ENCODE measurements around the gene SPATA6. TPM values are rescaled to one million over a fixed set of nuclear protein-coding genes. Genes with fewer than 3 reads are reported as not detected.

Gene SPATA6
- total and polyA plus RNA-seq, 2 donors (not counting 1 experiment from before 2014, with no cell fraction given): 1.9 to 6.7 TPM

GRCh38 chr1:48396208-48396607, 75.8 kb downstream of the SPATA6 start:
- H3K4me1 ChIP-seq (ENCODE audit: control insufficient read depth in 2 of 2, insufficient read depth in 2 of 2, low read length in 2 of 2): no peaks in the 10 kb centered on the region
- ATAC-seq (ENCODE audit: low read depth) (no peak), DNase-seq (no peak)
- H3K9ac ChIP-seq (ENCODE audit: low read length): no peak overlapping the region
- CTCF ChIA-PET: no interaction called here
- no peaks in the 10 kb centered on the region for H3K27me3 Mint-ChIP-seq
- no peaks in the 10 kb centered on the region for H3K79me2 ChIP-seq (ENCODE audit: control insufficient read depth, insufficient read depth, low read length)
- H3K4me3 Mint-ChIP-seq: no peak overlapping the region
- no peak overlapping the region for H3K4me3 ChIP-seq (ENCODE audit: control extremely low read depth in 1 of 5, extremely low read depth in 1 of 5, insufficient read depth in 1 of 5, low read depth in 2 of 5, low read length in 4 of 5)
- no peaks in the 10 kb centered on the region for H3K27me3 ChIP-seq (replicated peaks in 1 of 4; ENCODE audit: control extremely low read depth in 1 of 4, control insufficient read depth in 3 of 4, insufficient read depth in 4 of 4, low read length in 3 of 4)
- H3K36me3 ChIP-seq (replicated peaks in 1 of 2; ENCODE audit: control extremely low read depth in 1 of 2, control insufficient read depth in 1 of 2, extremely low read depth in 1 of 2, insufficient read depth in 2 of 2, low read length in 1 of 2): no peaks in the 10 kb centered on the region
- no peak overlapping the region for H3K27ac ChIP-seq (ENCODE audit: low read length in 2 of 2)
- intact Hi-C loops (cut with micrococcal nuclease): no loop called here
- H3K27ac Mint-ChIP-seq: no peak overlapping the region
- H2AFZ ChIP-seq (ENCODE audit: insufficient read depth, low read depth, low read length, poor library complexity, severe bottlenecking): no peak overlapping the region
- no peaks in the 10 kb centered on the region for H3K4me1 Mint-ChIP-seq
- H3K9me3 ChIP-seq (ENCODE audit: control extremely low read depth in 1 of 3, control insufficient read depth in 2 of 3, insufficient read depth in 1 of 3, low read length in 2 of 3): no peaks in the 10 kb centered on the region
- POLR2A ChIA-PET: no interaction called here
- no peaks in the 10 kb centered on the region for H4K20me1 ChIP-seq (ENCODE audit: control insufficient read depth, insufficient read depth, low read length, poor library complexity, severe bottlenecking)
- no peak overlapping the region for H3K4me2 ChIP-seq (replicated peaks; ENCODE audit: low read depth, low read length, poor library complexity, severe bottlenecking)
- no peaks in the 10 kb centered on the region for H3K9me3 Mint-ChIP-seq (ENCODE audit: insufficient read depth)
- no peak for TF ChIP-seq EZH2 (IDR thresholded peaks at IDR 0.05; ENCODE audit: borderline replicate concordance, insufficient read depth, low read depth, low read length, poor library complexity, severe bottlenecking)
- TF ChIP-seq, protein P1, sequence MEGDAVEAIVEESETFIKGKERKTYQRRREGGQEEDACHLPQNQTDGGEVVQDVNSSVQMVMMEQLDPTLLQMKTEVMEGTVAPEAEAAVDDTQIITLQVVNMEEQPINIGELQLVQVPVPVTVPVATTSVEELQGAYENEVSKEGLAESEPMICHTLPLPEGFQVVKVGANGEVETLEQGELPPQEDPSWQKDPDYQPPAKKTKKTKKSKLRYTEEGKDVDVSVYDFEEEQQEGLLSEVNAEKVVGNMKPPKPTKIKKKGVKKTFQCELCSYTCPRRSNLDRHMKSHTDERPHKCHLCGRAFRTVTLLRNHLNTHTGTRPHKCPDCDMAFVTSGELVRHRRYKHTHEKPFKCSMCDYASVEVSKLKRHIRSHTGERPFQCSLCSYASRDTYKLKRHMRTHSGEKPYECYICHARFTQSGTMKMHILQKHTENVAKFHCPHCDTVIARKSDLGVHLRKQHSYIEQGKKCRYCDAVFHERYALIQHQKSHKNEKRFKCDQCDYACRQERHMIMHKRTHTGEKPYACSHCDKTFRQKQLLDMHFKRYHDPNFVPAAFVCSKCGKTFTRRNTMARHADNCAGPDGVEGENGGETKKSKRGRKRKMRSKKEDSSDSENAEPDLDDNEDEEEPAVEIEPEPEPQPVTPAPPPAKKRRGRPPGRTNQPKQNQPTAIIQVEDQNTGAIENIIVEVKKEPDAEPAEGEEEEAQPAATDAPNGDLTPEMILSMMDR (IDR thresholded peaks at IDR 0.05): no peak
- no CpG with 5 or more reads among the region's 2 CpGs for WGBS (ENCODE audit: insufficient coverage)

GRCh38 chr1:48391926-48392325, 80.1 kb downstream of the SPATA6 start:
- Histone ChIP-seq H2AFZ (ENCODE audit: insufficient read depth, low read depth, low read length, poor library complexity, severe bottlenecking) (no peak overlapping the region), H3K4me1 (ENCODE audit: control insufficient read depth in 2 of 2, insufficient read depth in 2 of 2, low read length in 2 of 2) (no peaks in the 10 kb centered on the region), H3K9me3 (ENCODE audit: control extremely low read depth in 1 of 3, control insufficient read depth in 2 of 3, insufficient read depth in 1 of 3, low read length in 2 of 3) (peaks cover 0 to 7% (median 0%) of the 10 kb centered on the region in 3 donors), H4K20me1 (ENCODE audit: control insufficient read depth, insufficient read depth, low read length, poor library complexity, severe bottlenecking) (no peaks in the 10 kb centered on the region), H3K9ac (ENCODE audit: low read length) (no peak overlapping the region), H3K4me2 (replicated peaks; ENCODE audit: low read depth, low read length, poor library complexity, severe bottlenecking) (no peak overlapping the region), H3K4me3 (ENCODE audit: control extremely low read depth in 1 of 5, extremely low read depth in 1 of 5, insufficient read depth in 1 of 5, low read depth in 2 of 5, low read length in 4 of 5) (no peak overlapping the region), H3K79me2 (ENCODE audit: control insufficient read depth, insufficient read depth, low read length) (no peaks in the 10 kb centered on the region), H3K27ac (ENCODE audit: low read length in 2 of 2) (no peak overlapping the region), H3K36me3 (replicated peaks in 1 of 2; ENCODE audit: control extremely low read depth in 1 of 2, control insufficient read depth in 1 of 2, extremely low read depth in 1 of 2, insufficient read depth in 2 of 2, low read length in 1 of 2) (no peaks in the 10 kb centered on the region), H3K27me3 (replicated peaks in 1 of 4; ENCODE audit: control extremely low read depth in 1 of 4, control insufficient read depth in 3 of 4, insufficient read depth in 4 of 4, low read length in 3 of 4) (no peaks in the 10 kb centered on the region)
- DNase-seq: no peak
- TF ChIP-seq EZH2 (IDR thresholded peaks at IDR 0.05; ENCODE audit: borderline replicate concordance, insufficient read depth, low read depth, low read length, poor library complexity, severe bottlenecking): no peak
- TF ChIP-seq, protein P1 (IDR thresholded peaks at IDR 0.05): no peak
- WGBS (ENCODE audit: insufficient coverage): no CpG with 5 or more reads among the region's 2 CpGs
- ATAC-seq (ENCODE audit: low read depth): no peak
- no peaks in the 10 kb centered on the region for H3K4me1 Mint-ChIP-seq
- no peak overlapping the region for H3K27ac Mint-ChIP-seq
- CTCF ChIA-PET: no interaction called here
- POLR2A ChIA-PET: no interaction called here
- H3K9me3 Mint-ChIP-seq (ENCODE audit: insufficient read depth): no peaks in the 10 kb centered on the region
- H3K4me3 Mint-ChIP-seq: no peak overlapping the region
- no peaks in the 10 kb centered on the region for H3K27me3 Mint-ChIP-seq
- intact Hi-C loops (cut with micrococcal nuclease): no loop called here
